Right lobe of liver (tissue), 4 donors: ENCODE results near the gene RNF214.

ENCODE experiments used
- CTCF ChIP-seq, 4 donors: fragments of 200-600 bp in 3 of 4; fragments of 450-650 bp in 1 of 4; IDR thresholded peaks; one replicate each; pipeline versions ENCODE4 v1.5.1 to v1.8.0; 2016 to 2022; ENCODE audit warnings: antibody characterized with exemption in 4 of 4, mild to moderate bottlenecking in 2 of 4
- POLR2A ChIP-seq: fragments of 450-650 bp; IDR thresholded peaks from one replicate; pipeline ENCODE4 v1.6.1; 2017; ENCODE audit warnings: antibody characterized with exemption, mild to moderate bottlenecking
- donor health status: DM: no; HTN: no; CAD: no.
- donor health status: DM: no; HTN: no; CAD: no.
- donor health status: DM: no; HTN: yes; CAD: no.

GRCh38 chr11:117318738-117319137 lies 86.3 kb downstream of the RNF214 start:
- TF ChIP-seq CTCF (IDR thresholded peaks at IDR 0.05), result no peak
- no peak for TF ChIP-seq POLR2A
